ENCODE results near the gene LITAF. TPM values are rescaled to one million over a fixed set of nuclear protein-coding genes. Genes with fewer than 3 reads are reported as not detected.
"Not testable (repeated sequence)": the region's sequence is repeated elsewhere in the genome, so short reads cannot be mapped to it uniquely, and the experiment has no call there.

The LITAF gene
- polyA plus RNA-seq, 3 donors = 67.9 to 118 (median 69.0) TPM

DNA sequence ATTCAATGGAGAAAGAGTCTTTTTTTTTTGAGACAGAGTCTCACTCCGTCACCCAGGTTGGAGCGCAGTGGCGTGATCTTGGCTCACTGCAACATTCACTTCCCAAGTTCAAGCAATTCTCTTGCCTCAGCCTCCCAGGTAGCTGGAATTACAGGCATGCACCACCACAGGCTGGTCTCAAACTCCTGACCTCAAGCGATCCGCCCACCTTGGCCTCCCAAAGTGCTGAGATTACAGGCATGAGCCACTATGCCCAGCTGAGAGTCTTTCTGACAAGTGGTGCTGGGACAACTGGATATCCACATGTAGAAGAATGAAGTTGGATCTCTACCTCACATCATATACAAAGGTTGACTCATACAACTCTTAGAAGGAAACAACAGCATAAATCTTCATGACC, 4.9 kb upstream of the LITAF start:
- H3K9ac ChIP-seq (ENCODE audit: insufficient read depth, low read length, poor library complexity, severe bottlenecking); H3K36me3 ChIP-seq (replicated peaks in 1 of 2; ENCODE audit: control insufficient read depth in 1 of 2, insufficient read depth in 2 of 2, low read length in 2 of 2); H3K9me3 ChIP-seq (replicated peaks in 1 of 2; ENCODE audit: control insufficient read depth in 1 of 2, insufficient read depth in 1 of 2, low read length in 2 of 2); intact Hi-C loops (cut with micrococcal nuclease); H2AFZ ChIP-seq (ENCODE audit: insufficient read depth, low read depth, low read length, poor library complexity, severe bottlenecking); DNase-seq; H4K20me1 ChIP-seq (ENCODE audit: insufficient read depth, low read length); H3K4me3 ChIP-seq (replicated peaks in 1 of 3; ENCODE audit: low read depth in 2 of 3, low read length in 3 of 3); H3K4me3 Mint-ChIP-seq; H3K36me3 Mint-ChIP-seq; H3K27me3 ChIP-seq (ENCODE audit: control insufficient read depth in 2 of 2, insufficient read depth in 2 of 2, low read length in 2 of 2); H3K4me2 ChIP-seq (replicated peaks; ENCODE audit: extremely low read depth, low read length, poor library complexity, severe bottlenecking); H3K9me3 Mint-ChIP-seq; H3K79me2 ChIP-seq (ENCODE audit: insufficient read depth, low read length); H3K27ac ChIP-seq (ENCODE audit: low read depth in 1 of 2, low read length in 2 of 2): not testable (repeated sequence)
- peaks cover 17 to 23% of the 10 kb centered on the region in 2 donors for H3K4me1 ChIP-seq (ENCODE audit: control insufficient read depth in 1 of 2, insufficient read depth in 2 of 2, low read length in 2 of 2)
- WGBS (ENCODE audit: insufficient coverage) = 92% methylated on average over 2 of the region's 5 CpGs
- peaks cover 1 to 29% (median 20%) of the 10 kb centered on the region in 3 donors for H3K27me3 Mint-ChIP-seq (ENCODE audit: low read depth in 3 of 3)
- H3K4me1 Mint-ChIP-seq = peaks cover 24% of the 10 kb centered on the region
- H3K27ac Mint-ChIP-seq = peak overlapping the region in 1 of 7 donors; percentile 75

DNA sequence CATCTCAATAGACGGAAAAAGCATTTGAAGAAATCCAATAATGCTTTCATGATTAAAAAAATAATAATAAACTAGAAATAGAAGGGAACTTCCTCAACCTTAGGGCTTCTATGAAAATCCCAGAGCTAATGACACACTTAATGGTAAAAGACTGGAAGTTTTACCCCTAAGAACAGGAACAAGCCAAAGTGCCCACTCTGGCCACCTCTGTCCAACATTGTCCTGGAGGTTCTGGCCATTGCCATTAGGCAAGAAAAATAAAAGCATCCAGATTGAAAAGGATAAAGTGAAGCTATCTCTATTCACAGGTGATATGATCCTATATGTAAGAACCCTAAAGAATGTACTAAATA, 2.5 kb upstream of the LITAF start:
- H3K4me3 ChIP-seq (replicated peaks in 1 of 3; ENCODE audit: low read depth in 2 of 3, low read length in 3 of 3) = no peak overlapping the region
- H3K4me1 Mint-ChIP-seq = peaks cover 32% of the 10 kb centered on the region
- H3K4me1 ChIP-seq (ENCODE audit: control insufficient read depth in 1 of 2, insufficient read depth in 2 of 2, low read length in 2 of 2) = peaks cover 32 to 36% of the 10 kb centered on the region in 2 donors
- no peak overlapping the region for H3K4me2 ChIP-seq (replicated peaks; ENCODE audit: extremely low read depth, low read length, poor library complexity, severe bottlenecking)
- no peak overlapping the region for H2AFZ ChIP-seq (ENCODE audit: insufficient read depth, low read depth, low read length, poor library complexity, severe bottlenecking)
- H3K36me3 Mint-ChIP-seq = peaks cover 0 to 7% of the 10 kb centered on the region in 2 donors
- WGBS (ENCODE audit: insufficient coverage) = no CpG with 5 or more reads among the region's 1 CpG
- H3K9ac ChIP-seq (ENCODE audit: insufficient read depth, low read length, poor library complexity, severe bottlenecking) = no peak overlapping the region
- intact Hi-C loops (cut with micrococcal nuclease) = no loop called here
- DNase-seq = peak in 1 of 3 donors; percentile 32
- H3K27me3 ChIP-seq (ENCODE audit: control insufficient read depth in 2 of 2, insufficient read depth in 2 of 2, low read length in 2 of 2) = no peaks in the 10 kb centered on the region
- H3K79me2 ChIP-seq (ENCODE audit: insufficient read depth, low read length) = peaks cover 19% of the 10 kb centered on the region
- peaks cover 0 to 3% (median 0%) of the 10 kb centered on the region in 7 donors for H3K9me3 Mint-ChIP-seq
- H4K20me1 ChIP-seq (ENCODE audit: insufficient read depth, low read length) = peaks cover 19% of the 10 kb centered on the region
- peaks cover 1 to 37% (median 22%) of the 10 kb centered on the region in 3 donors for H3K27me3 Mint-ChIP-seq (ENCODE audit: low read depth in 3 of 3)
- H3K4me3 Mint-ChIP-seq = peak overlapping the region in 1 of 2 donors; percentile 9
- no peaks in the 10 kb centered on the region for H3K9me3 ChIP-seq (replicated peaks in 1 of 2; ENCODE audit: control insufficient read depth in 1 of 2, insufficient read depth in 1 of 2, low read length in 2 of 2)
- peak overlapping the region in 1 of 7 donors; percentile 4 for H3K27ac Mint-ChIP-seq
- TF ChIP-seq, protein P1, sequence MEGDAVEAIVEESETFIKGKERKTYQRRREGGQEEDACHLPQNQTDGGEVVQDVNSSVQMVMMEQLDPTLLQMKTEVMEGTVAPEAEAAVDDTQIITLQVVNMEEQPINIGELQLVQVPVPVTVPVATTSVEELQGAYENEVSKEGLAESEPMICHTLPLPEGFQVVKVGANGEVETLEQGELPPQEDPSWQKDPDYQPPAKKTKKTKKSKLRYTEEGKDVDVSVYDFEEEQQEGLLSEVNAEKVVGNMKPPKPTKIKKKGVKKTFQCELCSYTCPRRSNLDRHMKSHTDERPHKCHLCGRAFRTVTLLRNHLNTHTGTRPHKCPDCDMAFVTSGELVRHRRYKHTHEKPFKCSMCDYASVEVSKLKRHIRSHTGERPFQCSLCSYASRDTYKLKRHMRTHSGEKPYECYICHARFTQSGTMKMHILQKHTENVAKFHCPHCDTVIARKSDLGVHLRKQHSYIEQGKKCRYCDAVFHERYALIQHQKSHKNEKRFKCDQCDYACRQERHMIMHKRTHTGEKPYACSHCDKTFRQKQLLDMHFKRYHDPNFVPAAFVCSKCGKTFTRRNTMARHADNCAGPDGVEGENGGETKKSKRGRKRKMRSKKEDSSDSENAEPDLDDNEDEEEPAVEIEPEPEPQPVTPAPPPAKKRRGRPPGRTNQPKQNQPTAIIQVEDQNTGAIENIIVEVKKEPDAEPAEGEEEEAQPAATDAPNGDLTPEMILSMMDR (IDR thresholded peaks at IDR 0.05) = no peak
- no peak overlapping the region for H3K27ac ChIP-seq (ENCODE audit: low read depth in 1 of 2, low read length in 2 of 2)
- no peaks in the 10 kb centered on the region for H3K36me3 ChIP-seq (replicated peaks in 1 of 2; ENCODE audit: control insufficient read depth in 1 of 2, insufficient read depth in 2 of 2, low read length in 2 of 2)

Measured in CD14-positive monocyte (primary cell).